GM21619 (cell line): ENCODE results near the gene DCBLD1.
"Not testable (repeated sequence)": the region's sequence is repeated elsewhere in the genome, so short reads cannot be mapped to it uniquely, and the experiment has no call there.

ENCODE experiments used
- ATAC-seq: cut with Tn5 transposase; IDR thresholded peaks from one replicate; pipeline ENCODE4 v1.9.1; 2021; ENCODE audit not compliant: unreplicated experiment

DCBLD1 gene

GRCh38 chr6:117497237-117497636, 14.8 kb downstream of the DCBLD1 start:
- ATAC-seq, result no peak

GRCh38 chr6:117498159-117498558, 15.7 kb downstream of the DCBLD1 start:
- ATAC-seq, result peak; percentile 62

GRCh38 chr6:117501722-117502121, 19.2 kb downstream of the DCBLD1 start:
- ATAC-seq, result no peak

- ATAC-seq, result no peak
These were observed 20.1 kb downstream of the DCBLD1 start for GRCh38 chr6:117502580-117502979.

GRCh38 chr6:117503211-117503610, 20.7 kb downstream of the DCBLD1 start:
- ATAC-seq, result no peak

- ATAC-seq, result no peak
These were observed 22.1 kb downstream of the DCBLD1 start for GRCh38 chr6:117504478-117505144.

GRCh38 chr6:117505311-117505710, 22.8 kb downstream of the DCBLD1 start:
- no peak for ATAC-seq

GRCh38 chr6:117506180-117506835, 23.8 kb downstream of the DCBLD1 start:
- ATAC-seq, result no peak

GRCh38 chr6:117506907-117507306, 24.4 kb downstream of the DCBLD1 start:
- ATAC-seq, result no peak

GRCh38 chr6:117508450-117508971, 26.0 kb downstream of the DCBLD1 start:
- no peak for ATAC-seq

GRCh38 chr6:117509021-117509420, 26.5 kb downstream of the DCBLD1 start:
- ATAC-seq, result no peak

- no peak for ATAC-seq
These were observed 29.8 kb downstream of the DCBLD1 start for GRCh38 chr6:117512056-117512828.

GRCh38 chr6:117512987-117513573, 30.6 kb downstream of the DCBLD1 start:
- ATAC-seq, result no peak

- ATAC-seq, result no peak
These were observed 31.4 kb downstream of the DCBLD1 start for GRCh38 chr6:117513778-117514365.

GRCh38 chr6:117514655-117515054, 32.2 kb downstream of the DCBLD1 start:
- ATAC-seq, result no peak

- no peak for ATAC-seq
These were observed 32.9 kb downstream of the DCBLD1 start for GRCh38 chr6:117515326-117515725.

- ATAC-seq, result not testable (repeated sequence)
These were observed 35.5 kb downstream of the DCBLD1 start for GRCh38 chr6:117517995-117518394.

GRCh38 chr6:117518870-117519269, 36.4 kb downstream of the DCBLD1 start:
- no peak for ATAC-seq

GRCh38 chr6:117520603-117521395, 38.3 kb downstream of the DCBLD1 start:
- ATAC-seq, result no peak
